ENCODE measurements around the gene ZNF331.

Gene ZNF331

GRCh38 chr19:53579518-53579917 lies 41.6 kb downstream of the ZNF331 start:
- DNase-seq: no peak

GRCh38 chr19:53580871-53581835 lies 43.2 kb downstream of the ZNF331 start:
- no peak for DNase-seq

GRCh38 chr19:53581871-53582279 lies 43.9 kb downstream of the ZNF331 start:
- DNase-seq: no peak

- no peak for DNase-seq
Observed at GRCh38 chr19:53583181-53583580, 45.2 kb downstream of the ZNF331 start.

GRCh38 chr19:53586277-53586691 lies 48.3 kb downstream of the ZNF331 start:
- no peak for DNase-seq

GRCh38 chr19:53594811-53595509 lies 57.0 kb downstream of the ZNF331 start:
- DNase-seq: no peak

- DNase-seq: no peak
Observed at GRCh38 chr19:53595510-53595867, 57.5 kb downstream of the ZNF331 start.

- DNase-seq: no peak
Observed at GRCh38 chr19:53596056-53596455, 58.1 kb downstream of the ZNF331 start.

GRCh38 chr19:53597023-53597422 lies 59.1 kb downstream of the ZNF331 start:
- no peak for DNase-seq

- DNase-seq: no peak
Observed at GRCh38 chr19:53598361-53598760, 60.4 kb downstream of the ZNF331 start.

- no peak for DNase-seq
Observed at GRCh38 chr19:53600217-53600616, 62.3 kb downstream of the ZNF331 start.

GRCh38 chr19:53606031-53606430 lies 68.1 kb downstream of the ZNF331 start:
- no peak for DNase-seq

- no peak for DNase-seq
Observed at GRCh38 chr19:53608381-53608780, 70.4 kb downstream of the ZNF331 start.

- no peak for DNase-seq
Observed at GRCh38 chr19:53612762-53613526, 75.0 kb downstream of the ZNF331 start.

GRCh38 chr19:53621885-53622740 lies 84.2 kb downstream of the ZNF331 start:
- DNase-seq: no peak

- no peak for DNase-seq
Observed at GRCh38 chr19:53624771-53625545, 87.0 kb downstream of the ZNF331 start.

GRCh38 chr19:53626486-53626885 lies 88.5 kb downstream of the ZNF331 start:
- no peak for DNase-seq

GRCh38 chr19:53626976-53627375 lies 89.0 kb downstream of the ZNF331 start:
- no peak for DNase-seq

Measured in RPMI8226 (cell line).